ENCODE results near the gene MYOT. TPM values are rescaled to one million over a fixed set of nuclear protein-coding genes. Genes with fewer than 3 reads are reported as not detected.
"Not testable (repeated sequence)": the region's sequence is repeated elsewhere in the genome, so short reads cannot be mapped to it uniquely, and the experiment has no call there.

The MYOT gene
- total RNA-seq, 8 experiments from 2014 or later: 0.11 to 0.73 (median 0.22) TPM; not detected in 1

DNA sequence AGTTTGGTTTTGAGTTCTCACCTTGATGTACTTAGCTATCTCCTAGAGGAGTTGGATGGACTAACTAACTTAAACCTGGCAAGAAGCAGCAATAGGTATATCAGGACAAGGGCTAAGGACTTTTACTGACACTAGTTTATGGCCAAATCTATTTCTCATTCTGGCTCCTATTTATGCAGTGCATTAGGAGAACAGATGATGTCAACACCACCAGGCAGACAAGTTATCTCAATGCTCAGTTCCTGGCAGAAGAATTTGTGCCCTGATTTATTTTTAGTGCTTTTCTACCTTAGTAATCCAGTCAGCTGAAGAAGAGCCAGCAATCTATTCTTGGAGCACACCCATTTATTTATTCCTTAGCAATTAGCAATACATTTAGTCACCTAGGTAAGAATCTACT lies 30.7 kb upstream of the MYOT start:
- Histone ChIP-seq H3K4me3 (no peak overlapping the region), H3K27ac (no peak overlapping the region), H3K4me1 (replicated peaks in 1 of 2) (peaks cover 2 to 5% of the 10 kb centered on the region in 2 donors)
- ATAC-seq (replicated peaks in 6 of 8): peak in 6 of 8 experiments; percentile 62 to 84 (median 73)
- in situ Hi-C loops (cut with MboI; ENCODE audit: low pct_unique_long_range_greater_than_20kb in 2 of 9, low sequenced_read_pairs in 9 of 9, unreplicated experiment in 9 of 9): no loop called here

DNA sequence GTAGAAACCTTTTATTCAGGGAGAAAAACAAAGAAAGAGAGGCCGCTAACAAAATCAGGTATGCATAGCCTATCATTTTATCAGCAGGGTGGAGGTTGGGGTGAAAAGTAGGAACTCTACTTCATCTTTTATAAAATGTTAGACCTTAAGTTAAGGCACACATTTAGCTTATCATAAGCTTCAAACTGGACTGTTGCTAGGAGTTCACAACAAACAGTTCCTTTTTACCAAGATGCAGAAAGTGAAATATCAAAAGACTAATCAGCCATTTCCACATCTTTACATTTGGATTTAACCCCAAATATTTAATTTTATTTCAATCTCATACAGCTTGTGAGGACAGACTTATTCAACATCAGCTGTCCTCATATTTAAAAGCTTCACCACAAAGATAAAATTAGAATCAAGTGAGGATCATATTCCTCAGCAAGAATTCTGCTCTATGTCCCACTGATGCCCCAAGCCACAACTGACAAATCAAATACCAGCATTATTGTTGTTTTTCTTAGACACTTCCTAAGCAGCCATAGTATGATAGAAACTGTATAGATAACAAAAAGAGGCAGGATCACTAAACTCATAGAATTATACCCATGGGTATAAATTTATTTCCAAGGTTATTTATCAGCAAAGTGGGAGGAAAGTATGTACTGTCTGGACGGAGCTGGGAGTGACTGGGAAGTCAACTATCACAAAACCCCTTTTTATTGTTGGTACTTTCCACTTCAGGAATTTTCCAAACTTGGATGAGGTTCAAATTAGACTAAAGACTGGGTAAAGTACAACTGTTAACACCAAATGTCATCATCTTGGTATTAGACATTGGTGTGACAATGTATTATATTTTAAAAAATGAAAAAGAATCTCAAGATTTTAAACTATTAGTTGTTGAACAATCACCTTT lies 29.9 kb upstream of the MYOT start:
- 38 to 100% (median 86%) methylated on average over 1 to 2 of the region's 2 CpGs; no CpG with 5 or more reads in 1 of the 10 experiments for WGBS, 10 experiments

DNA sequence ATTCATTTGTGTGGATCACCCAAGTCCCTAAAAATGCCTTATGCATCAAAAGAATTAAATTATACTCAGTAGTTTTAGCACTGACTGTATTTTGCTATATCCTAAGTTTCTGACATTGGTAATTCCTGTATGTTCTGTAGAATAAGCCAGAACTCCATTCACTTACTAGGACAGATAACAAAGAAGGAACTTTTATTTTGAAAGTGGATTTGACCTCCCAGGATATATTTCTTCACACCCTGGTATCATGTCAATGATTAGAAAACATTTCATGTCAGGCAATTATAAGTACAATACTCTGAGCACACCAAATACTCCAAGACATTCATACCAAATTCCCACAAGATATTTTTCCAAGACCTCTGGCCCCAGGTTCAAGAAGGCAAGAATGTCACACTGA lies 28.7 kb upstream of the MYOT start:
- H3K4me1 ChIP-seq (replicated peaks in 1 of 2): no peaks in the 10 kb centered on the region
- H3K4me3 ChIP-seq: no peak overlapping the region
- in situ Hi-C loops (cut with MboI; ENCODE audit: low pct_unique_long_range_greater_than_20kb in 2 of 9, low sequenced_read_pairs in 9 of 9, unreplicated experiment in 9 of 9): no loop called here
- ATAC-seq (replicated peaks in 6 of 8): no peak
- H3K27ac ChIP-seq: no peak overlapping the region

More for the DNA sequence above, 29.9 kb upstream of the MYOT start:
- ATAC-seq (replicated peaks in 6 of 8): peak in 1 of 8 experiments; percentile 23
- Histone ChIP-seq H3K27ac (no peak overlapping the region), H3K4me3 (no peak overlapping the region), H3K4me1 (replicated peaks in 1 of 2) (peaks cover 2 to 5% of the 10 kb centered on the region in 2 donors)
- in situ Hi-C loops (cut with MboI; ENCODE audit: low pct_unique_long_range_greater_than_20kb in 2 of 9, low sequenced_read_pairs in 9 of 9, unreplicated experiment in 9 of 9): no loop called here

DNA sequence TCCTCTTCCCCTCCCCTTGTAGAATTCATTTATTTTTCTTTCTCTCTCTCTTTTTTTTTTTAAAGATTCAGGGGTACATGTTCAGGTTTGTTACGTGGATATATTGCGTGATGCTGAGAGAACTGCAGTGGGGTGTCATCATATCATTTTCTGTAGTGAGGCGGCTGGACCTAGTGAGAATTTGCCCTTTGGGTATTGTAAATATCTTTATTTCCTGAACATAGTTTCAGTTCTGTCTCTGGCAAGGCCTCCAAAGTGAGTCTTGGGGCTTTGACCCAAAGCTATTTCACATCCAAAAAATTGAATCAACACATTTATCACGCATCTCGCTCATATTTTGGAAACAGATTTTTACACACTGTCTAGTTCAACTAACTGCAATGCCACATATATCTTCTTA lies 25.4 kb upstream of the MYOT start:
- Histone ChIP-seq H3K4me1 (replicated peaks in 1 of 2) (no peaks in the 10 kb centered on the region), H3K4me3 (no peak overlapping the region), H3K27ac (no peak overlapping the region)
- 54 to 100% (median 92%) methylated on average over 2 to 5 of the region's 5 CpGs; no CpG with 5 or more reads in 1 of the 10 experiments for WGBS, 10 experiments
- in situ Hi-C loops (cut with MboI; ENCODE audit: low pct_unique_long_range_greater_than_20kb in 2 of 9, low sequenced_read_pairs in 9 of 9, unreplicated experiment in 9 of 9): no loop called here
- ATAC-seq (replicated peaks in 6 of 8): no peak

DNA sequence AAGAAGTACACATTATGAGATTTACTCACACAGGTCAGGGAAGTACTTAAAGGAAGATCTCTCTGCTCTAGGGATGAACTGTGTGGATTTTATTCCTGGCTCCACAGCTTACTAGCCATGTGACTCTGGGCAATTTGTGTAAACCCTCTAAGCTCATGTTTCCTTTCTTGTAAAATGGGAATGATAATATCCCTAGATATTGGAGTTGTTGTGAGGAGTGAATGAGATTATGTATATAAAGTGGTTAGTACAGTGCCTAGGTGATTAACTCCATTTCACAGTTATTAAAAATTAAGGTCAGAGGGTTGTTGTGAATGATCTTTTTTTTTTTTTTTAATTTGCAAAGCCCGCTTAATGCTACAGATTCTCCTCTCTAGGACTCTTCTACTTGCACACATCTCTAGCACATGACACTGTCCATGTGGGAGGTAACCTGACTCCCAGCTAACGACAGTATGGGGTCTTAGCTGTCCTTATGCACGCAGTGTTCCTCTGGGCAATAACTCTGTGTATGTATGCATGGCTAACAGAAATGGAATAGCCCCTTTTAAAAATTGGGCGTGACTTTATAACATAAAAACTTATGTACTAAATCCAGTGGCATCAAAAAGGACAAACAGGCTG lies 23.9 kb upstream of the MYOT start:
- no peak overlapping the region for H3K27ac ChIP-seq
- in situ Hi-C loops (cut with MboI; ENCODE audit: low pct_unique_long_range_greater_than_20kb in 2 of 9, low sequenced_read_pairs in 9 of 9, unreplicated experiment in 9 of 9): no loop called here
- no peaks in the 10 kb centered on the region for H3K4me1 ChIP-seq (replicated peaks in 1 of 2)
- ATAC-seq (replicated peaks in 6 of 8): peak in 1 of 8 experiments; percentile 71
- no peak overlapping the region for H3K4me3 ChIP-seq
- 23 to 100% (median 68%) methylated on average over 1 to 4 of the region's 4 CpGs; no CpG with 5 or more reads in 2 of the 10 experiments for WGBS, 10 experiments

DNA sequence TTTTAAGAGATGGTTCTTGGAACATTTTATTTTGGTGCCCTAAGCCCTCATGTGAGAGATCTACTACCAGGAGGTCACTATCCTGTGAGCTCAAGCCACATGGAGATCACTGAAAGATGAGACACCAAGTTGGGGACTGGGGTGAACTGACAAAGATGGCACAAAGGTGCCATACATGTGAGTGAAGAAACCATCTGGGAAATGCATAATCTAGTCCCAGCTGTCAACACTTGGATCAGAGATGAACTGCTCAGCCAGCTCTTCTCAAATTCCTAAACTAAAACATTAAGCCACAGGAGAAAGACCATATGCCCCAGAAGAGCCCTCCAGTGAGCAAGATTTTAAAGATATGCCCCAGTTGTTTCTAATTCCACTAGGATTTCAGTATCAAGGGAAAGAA lies 22.2 kb upstream of the MYOT start:
- in situ Hi-C loops (cut with MboI; ENCODE audit: low pct_unique_long_range_greater_than_20kb in 2 of 9, low sequenced_read_pairs in 9 of 9, unreplicated experiment in 9 of 9): no loop called here
- ATAC-seq (replicated peaks in 6 of 8): no peak
- Histone ChIP-seq H3K4me3 (no peak overlapping the region), H3K4me1 (replicated peaks in 1 of 2) (no peaks in the 10 kb centered on the region), H3K27ac (no peak overlapping the region)

DNA sequence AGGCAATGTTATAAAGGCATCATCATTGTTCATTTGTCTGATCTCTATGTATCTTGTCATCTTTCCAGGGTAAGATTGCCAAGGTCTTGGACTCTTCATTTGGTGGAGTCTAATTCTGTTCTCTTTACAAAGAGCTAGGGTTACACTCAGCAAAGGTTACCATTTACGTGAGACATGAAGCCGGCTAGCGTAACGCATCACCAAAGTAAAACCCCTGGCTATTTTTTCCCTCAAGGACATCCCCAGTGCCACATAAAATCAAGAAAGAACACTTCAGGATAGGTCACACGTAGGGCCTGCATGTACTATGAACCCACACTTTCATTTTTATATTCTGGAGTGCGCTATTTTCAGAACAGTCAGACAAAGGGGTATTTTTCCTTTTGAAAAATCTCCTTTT lies 20.0 kb upstream of the MYOT start:
- no peak overlapping the region for H3K27ac ChIP-seq
- H3K4me1 ChIP-seq (replicated peaks in 1 of 2): no peaks in the 10 kb centered on the region
- no peak for ATAC-seq (replicated peaks in 6 of 8)
- H3K4me3 ChIP-seq: no peak overlapping the region
- in situ Hi-C loops (cut with MboI; ENCODE audit: low pct_unique_long_range_greater_than_20kb in 2 of 9, low sequenced_read_pairs in 9 of 9, unreplicated experiment in 9 of 9): no loop called here
- WGBS, 10 experiments: 50 to 100% (median 89%) methylated on average over 1 to 6 of the region's 6 CpGs; no CpG with 5 or more reads in 1 of the 10 experiments

DNA sequence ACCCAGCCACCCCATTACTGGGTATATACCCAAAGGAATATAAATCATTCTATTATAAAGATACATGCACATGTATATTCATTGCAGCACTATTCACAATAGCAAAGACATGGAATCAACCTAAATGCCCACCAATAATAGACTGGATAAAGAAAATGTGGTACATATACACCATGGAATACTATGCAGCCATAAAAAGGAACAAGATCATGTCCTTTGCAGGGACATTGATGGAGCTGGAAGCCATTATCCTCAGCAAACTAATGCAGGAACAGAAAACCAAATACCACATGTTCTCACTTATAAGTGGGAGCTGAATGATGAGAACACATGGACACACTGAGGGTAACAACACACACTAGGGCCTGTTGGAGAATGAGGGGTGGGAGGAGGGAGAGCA lies 14.5 kb upstream of the MYOT start:
- H3K27ac ChIP-seq; ATAC-seq (replicated peaks in 6 of 8); H3K4me3 ChIP-seq; H3K4me1 ChIP-seq (replicated peaks in 1 of 2); in situ Hi-C loops (cut with MboI; ENCODE audit: low pct_unique_long_range_greater_than_20kb in 2 of 9, low sequenced_read_pairs in 9 of 9, unreplicated experiment in 9 of 9): not testable (repeated sequence)

DNA sequence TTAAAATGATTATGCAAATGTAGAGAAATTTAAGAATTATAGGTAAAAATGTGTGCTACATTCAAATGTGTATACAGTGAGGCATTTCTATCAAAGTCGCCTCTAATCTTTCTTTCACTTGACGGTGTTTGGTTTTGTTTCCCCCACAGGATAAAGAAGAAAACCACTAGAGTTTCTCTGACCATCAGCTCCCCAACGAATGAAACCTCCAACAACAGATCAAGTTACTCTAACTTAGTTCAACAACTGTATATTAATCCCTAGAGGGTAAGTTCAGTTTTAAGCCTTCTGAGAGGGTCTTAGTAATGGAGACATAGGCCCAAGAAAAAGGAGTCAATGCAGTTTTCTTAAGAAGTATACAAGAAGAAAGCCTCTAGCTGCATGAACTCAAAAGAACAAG lies 11.5 kb upstream of the MYOT start:
- in situ Hi-C loops (cut with MboI; ENCODE audit: low pct_unique_long_range_greater_than_20kb in 2 of 9, low sequenced_read_pairs in 9 of 9, unreplicated experiment in 9 of 9): no loop called here
- Histone ChIP-seq H3K4me1 (replicated peaks in 1 of 2) (no peaks in the 10 kb centered on the region), H3K27ac (no peak overlapping the region), H3K4me3 (no peak overlapping the region)
- ATAC-seq (replicated peaks in 6 of 8): no peak
- 37 to 95% (median 83%) methylated on average over 2 to 3 of the region's 3 CpGs for WGBS, 10 experiments

DNA sequence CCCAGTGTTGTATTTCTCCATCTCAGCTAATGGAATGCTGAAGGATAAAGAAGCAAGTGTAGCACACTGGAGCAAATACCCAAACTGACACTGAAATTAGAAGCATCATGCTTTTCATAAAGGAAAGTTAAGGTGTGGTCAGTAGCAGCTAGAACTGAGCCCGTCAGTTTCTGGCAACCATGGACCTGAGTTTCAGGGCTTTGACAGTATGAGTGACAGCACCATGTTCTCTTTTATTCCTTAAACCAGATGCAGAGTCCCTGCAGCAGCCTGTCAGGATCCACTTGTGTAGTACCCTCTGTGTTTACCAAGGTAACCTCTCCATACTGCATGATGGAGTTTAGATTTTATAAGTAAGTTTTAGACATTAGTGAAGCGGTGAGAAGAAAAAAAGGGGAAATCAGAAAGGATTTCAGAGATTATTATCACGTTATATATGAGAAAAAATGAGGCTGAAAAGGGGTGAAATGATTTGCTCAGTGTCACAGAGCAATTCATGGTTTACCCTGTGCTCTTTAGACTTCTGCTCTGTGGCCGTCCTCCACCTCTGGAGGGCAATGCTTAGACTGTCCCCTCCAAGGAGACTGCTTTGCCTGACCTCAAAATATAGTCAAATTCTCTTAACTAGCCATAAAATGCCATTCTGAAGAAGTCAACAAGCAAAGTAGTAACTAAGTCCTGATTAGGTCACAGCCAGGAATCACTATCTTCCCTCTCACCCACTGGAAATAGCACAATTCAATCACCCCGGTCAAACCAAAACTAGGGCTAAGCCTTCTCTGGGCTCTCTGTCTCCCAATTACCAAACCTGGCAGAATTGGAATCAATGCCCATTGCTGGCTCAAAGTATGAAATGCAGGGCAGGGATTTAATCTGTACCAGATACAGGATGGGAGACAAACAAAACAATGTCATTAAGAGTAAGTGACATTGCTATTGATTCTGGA lies 10.5 kb upstream of the MYOT start:
- Histone ChIP-seq H3K4me1 (replicated peaks in 1 of 2) (no peaks in the 10 kb centered on the region), H3K27ac (no peak overlapping the region), H3K4me3 (no peak overlapping the region)
- ATAC-seq (replicated peaks in 6 of 8): no peak
- 58 to 100% (median 68%) methylated on average over 1 to 5 of the region's 5 CpGs; no CpG with 5 or more reads in 2 of the 10 experiments for WGBS, 10 experiments
- in situ Hi-C loops (cut with MboI; ENCODE audit: low pct_unique_long_range_greater_than_20kb in 2 of 9, low sequenced_read_pairs in 9 of 9, unreplicated experiment in 9 of 9): no loop called here

DNA sequence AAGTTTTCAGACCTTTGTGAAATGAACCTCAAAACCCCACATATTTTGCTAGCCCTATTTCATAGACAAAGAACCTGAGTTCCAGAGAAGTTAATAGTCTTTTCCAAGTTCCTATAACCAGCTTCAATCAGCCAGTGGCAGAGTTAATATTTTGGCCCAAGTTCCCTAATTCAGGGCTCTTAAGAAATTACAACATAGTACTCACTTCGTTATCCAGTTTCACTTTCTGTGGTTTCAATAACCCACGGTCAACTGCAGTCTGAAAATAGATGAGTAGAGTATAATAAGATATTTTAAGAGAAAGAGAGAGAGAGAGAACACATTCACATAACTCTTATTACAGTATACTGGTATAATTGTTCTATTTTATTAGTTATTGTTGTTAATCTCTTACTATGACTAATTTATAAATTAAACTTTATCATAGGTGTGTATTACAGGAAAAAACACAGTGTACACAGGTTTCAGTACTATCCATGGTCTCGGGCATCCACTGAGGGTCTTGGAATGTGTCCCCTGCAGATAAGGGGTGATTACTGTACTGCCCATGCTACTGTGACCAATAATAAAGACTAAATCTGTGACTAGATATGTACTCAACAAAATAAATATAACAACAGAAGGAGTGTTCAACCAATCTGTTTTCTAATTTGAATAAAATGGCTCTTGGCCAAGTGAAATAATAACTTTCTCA lies 9.3 kb upstream of the MYOT start:
- H3K4me1 ChIP-seq (replicated peaks in 1 of 2): no peaks in the 10 kb centered on the region
- in situ Hi-C loops (cut with MboI; ENCODE audit: low pct_unique_long_range_greater_than_20kb in 2 of 9, low sequenced_read_pairs in 9 of 9, unreplicated experiment in 9 of 9): no loop called here
- ATAC-seq (replicated peaks in 6 of 8): peak in 1 of 8 experiments; percentile 47
- no peak overlapping the region for H3K4me3 ChIP-seq
- no peak overlapping the region for H3K27ac ChIP-seq
- WGBS, 10 experiments: 5 to 94% (median 69%) methylated on average over 2 to 3 of the region's 3 CpGs; no CpG with 5 or more reads in 2 of the 10 experiments

DNA sequence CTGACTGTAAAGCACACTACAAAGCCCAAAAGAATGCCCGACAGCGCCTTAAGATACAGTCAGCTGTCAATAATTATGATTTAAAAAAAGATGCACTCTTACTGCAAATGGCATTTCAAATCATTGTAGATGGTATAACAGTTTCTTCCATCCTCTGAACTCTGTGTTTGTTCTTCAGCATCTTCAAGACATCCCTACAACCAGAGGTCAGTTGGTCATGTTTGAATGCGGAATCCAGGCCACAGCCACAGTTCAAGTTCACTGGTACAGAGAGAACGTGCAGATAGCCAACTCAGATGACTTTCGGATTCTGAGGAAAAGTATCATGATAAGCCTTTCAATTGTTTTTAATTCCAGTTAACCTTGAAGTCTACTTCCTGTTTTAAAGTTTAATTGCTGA lies 8.7 kb upstream of the MYOT start:
- H3K27ac ChIP-seq: no peak overlapping the region
- 82 to 100% (median 91%) methylated on average over 1 to 5 of the region's 5 CpGs; no CpG with 5 or more reads in 2 of the 10 experiments for WGBS, 10 experiments
- H3K4me1 ChIP-seq (replicated peaks in 1 of 2): no peaks in the 10 kb centered on the region
- in situ Hi-C loops (cut with MboI; ENCODE audit: low pct_unique_long_range_greater_than_20kb in 2 of 9, low sequenced_read_pairs in 9 of 9, unreplicated experiment in 9 of 9): no loop called here
- H3K4me3 ChIP-seq: no peak overlapping the region
- ATAC-seq (replicated peaks in 6 of 8): no peak

Data from motor neuron (in vitro differentiated cells).